Activated CD4-positive, alpha-beta T cell treated with anti-CD3 and anti-CD28 coated beads, Interleukin-2, amount 50 U/mL, for 16 hours (primary cell): ENCODE data around the gene CUL7.
A peak's percentile ranks its signal among the peaks of the same experiment; 100 is the strongest.
"Not testable (repeated sequence)": the region's sequence is repeated elsewhere in the genome, so short reads cannot be mapped to it uniquely, and the experiment has no call there.

ENCODE experiments used
- DNase-seq: peaks from one replicate; pipeline ENCODE4 v3.0.0-alpha.2; 2020

Gene CUL7

GRCh38 chr6:43013843-43014433 is 39.7 kb downstream of the CUL7 start, which contains the start of the genes KLHDC3 and MEA1:
Gene KLHDC3 (plus strand): TSS chr6:43014249. CDS start chr6:43017193, 2,944 bp downstream.
Gene MEA1 (minus strand): TSS chr6:43013946. CDS start chr6:43013813, 133 bp downstream.
- peak; percentile 100 for DNase-seq

GRCh38 chr6:43013097-43013842 is 40.4 kb downstream of the CUL7 start:
- DNase-seq = peak; percentile 7

- no peak for DNase-seq
These were observed 41.3 kb downstream of the CUL7 start for GRCh38 chr6:43012364-43012763.

- DNase-seq = no peak
These were observed 42.4 kb downstream of the CUL7 start for GRCh38 chr6:43011207-43011606.

- peak; percentile 35 for DNase-seq
These were observed 44.5 kb downstream of the CUL7 start for GRCh38 chr6:43009124-43009523.

- no peak for DNase-seq
These were observed 46.5 kb downstream of the CUL7 start for GRCh38 chr6:43007126-43007525.

GRCh38 chr6:43006251-43006650 is 47.4 kb downstream of the CUL7 start:
- DNase-seq = no peak

GRCh38 chr6:43005844-43006243 is 47.8 kb downstream of the CUL7 start:
- no peak for DNase-seq

- DNase-seq = no peak
These were observed 51.8 kb downstream of the CUL7 start for GRCh38 chr6:43001843-43002242.

- DNase-seq = not testable (repeated sequence)
These were observed 55.4 kb downstream of the CUL7 start for GRCh38 chr6:42998205-42998604.

- no peak for DNase-seq
These were observed 57.1 kb downstream of the CUL7 start for GRCh38 chr6:42996513-42996912.

GRCh38 chr6:42993445-42993844 is 60.2 kb downstream of the CUL7 start:
- no peak for DNase-seq

GRCh38 chr6:42989923-42990322 is 63.7 kb downstream of the CUL7 start:
- no peak for DNase-seq

GRCh38 chr6:42988486-42989020 is 65.1 kb downstream of the CUL7 start:
- DNase-seq = no peak
